Neural cell (in vitro differentiated cells): ENCODE results near the gene RDH13.

Experiments
- EP300 ChIP-seq: fragments of 450-650 bp; conservative IDR thresholded peaks from 2 replicates; pipeline ENCODE4 v1.6.1; 2014; ENCODE audit warnings: antibody characterized with exemption, mild to moderate bottlenecking, moderate library complexity; ENCODE audit not compliant: poor library complexity, severe bottlenecking
- TF ChIP-seq, protein P1 (sequence below): fragments of 450-650 bp; IDR thresholded peaks from 2 replicates; pipeline ENCODE4 v1.5.1; 2014; ENCODE audit warnings: antibody characterized with exemption, mild to moderate bottlenecking, moderate library complexity; ENCODE audit not compliant: poor library complexity, severe bottlenecking

DNA sequence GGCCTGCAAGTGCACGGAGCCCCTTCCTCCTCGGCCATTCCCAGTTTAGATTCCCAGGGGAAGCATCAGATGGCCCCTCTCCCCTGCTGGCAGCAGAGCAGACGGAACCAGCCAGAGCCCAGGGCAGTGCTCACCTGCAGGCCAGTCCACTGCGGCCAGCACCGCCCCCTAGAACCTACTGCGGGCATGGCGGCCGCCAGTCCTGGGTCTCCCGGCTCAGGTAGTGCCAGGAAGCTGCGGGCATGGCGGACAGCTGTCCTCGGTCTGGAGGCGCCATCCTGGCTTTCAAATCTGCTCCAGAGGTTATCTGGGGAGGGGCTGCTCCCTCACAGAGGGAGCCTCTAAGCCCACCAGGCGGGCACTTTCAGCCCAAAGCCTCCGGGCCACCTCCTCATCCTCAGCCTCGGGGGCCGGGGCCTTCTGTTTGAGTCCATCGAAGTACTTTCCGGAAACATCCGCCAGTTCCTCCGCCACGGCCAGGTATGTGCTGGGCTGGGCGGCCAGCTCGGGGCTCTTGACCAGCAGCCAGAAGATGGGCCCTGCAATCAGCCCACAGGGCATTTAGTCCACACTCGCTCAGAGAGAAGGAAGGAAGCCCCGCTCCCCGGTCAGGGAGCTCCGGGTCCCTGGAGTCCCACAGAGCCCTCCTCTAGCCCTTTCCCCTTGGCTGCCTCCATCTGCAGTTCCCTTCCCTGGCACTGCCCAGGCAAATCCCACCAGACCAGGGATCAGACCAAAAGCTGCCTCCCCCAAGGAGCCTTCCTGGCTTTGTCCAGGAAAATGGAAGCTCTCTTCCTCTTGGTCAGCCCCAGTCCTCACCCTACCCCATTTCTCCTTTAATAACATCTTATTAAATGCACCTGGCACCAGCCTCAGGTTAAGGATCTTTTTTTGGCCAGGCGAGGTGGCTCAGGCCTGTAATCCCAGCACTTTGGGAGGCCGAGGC is 17.9 kb downstream of the RDH13 start:
- no peak for TF ChIP-seq EP300
- TF ChIP-seq, protein P1, sequence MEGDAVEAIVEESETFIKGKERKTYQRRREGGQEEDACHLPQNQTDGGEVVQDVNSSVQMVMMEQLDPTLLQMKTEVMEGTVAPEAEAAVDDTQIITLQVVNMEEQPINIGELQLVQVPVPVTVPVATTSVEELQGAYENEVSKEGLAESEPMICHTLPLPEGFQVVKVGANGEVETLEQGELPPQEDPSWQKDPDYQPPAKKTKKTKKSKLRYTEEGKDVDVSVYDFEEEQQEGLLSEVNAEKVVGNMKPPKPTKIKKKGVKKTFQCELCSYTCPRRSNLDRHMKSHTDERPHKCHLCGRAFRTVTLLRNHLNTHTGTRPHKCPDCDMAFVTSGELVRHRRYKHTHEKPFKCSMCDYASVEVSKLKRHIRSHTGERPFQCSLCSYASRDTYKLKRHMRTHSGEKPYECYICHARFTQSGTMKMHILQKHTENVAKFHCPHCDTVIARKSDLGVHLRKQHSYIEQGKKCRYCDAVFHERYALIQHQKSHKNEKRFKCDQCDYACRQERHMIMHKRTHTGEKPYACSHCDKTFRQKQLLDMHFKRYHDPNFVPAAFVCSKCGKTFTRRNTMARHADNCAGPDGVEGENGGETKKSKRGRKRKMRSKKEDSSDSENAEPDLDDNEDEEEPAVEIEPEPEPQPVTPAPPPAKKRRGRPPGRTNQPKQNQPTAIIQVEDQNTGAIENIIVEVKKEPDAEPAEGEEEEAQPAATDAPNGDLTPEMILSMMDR, result no peak
